Fibroblast of skin of scalp (primary cell): Measurements from ENCODE around the gene UNC93B1.

ENCODE experiments used
- DNase-seq: peaks from one replicate; pipeline ENCODE4 v3.0.0-alpha.2; 2013

UNC93B1 gene

GRCh38 chr11:68022531-68022930, 18.6 kb upstream of the UNC93B1 start:
- no peak for DNase-seq

DNA sequence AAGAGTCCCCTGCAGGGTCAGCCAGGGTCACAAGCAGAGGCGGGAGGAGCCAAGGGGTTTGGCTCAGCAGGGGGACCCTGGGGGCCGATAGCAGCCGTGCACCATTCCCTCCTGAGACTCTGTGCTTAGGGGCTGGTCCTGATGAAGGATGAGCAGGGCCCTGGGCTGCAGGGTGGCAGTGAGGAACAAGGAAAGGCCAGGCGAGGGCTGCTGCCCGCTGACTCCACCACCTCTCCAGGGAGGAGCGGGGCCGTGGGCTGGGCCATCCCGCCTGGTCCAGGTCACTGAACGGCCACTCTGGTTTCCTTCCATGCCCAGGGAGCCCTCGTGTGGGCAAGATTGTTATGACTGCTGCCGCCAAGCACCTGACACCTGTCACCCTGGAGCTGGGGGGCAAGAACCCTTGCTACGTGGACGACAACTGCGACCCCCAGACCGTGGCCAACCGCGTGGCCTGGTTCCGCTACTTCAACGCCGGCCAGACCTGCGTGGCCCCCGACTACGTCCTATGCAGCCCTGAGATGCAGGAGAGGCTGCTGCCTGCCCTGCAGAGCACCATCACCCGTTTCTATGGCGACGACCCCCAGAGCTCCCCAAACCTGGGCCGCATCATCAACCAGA, 17.4 kb upstream of the UNC93B1 start:
- DNase-seq, result no peak

DNA sequence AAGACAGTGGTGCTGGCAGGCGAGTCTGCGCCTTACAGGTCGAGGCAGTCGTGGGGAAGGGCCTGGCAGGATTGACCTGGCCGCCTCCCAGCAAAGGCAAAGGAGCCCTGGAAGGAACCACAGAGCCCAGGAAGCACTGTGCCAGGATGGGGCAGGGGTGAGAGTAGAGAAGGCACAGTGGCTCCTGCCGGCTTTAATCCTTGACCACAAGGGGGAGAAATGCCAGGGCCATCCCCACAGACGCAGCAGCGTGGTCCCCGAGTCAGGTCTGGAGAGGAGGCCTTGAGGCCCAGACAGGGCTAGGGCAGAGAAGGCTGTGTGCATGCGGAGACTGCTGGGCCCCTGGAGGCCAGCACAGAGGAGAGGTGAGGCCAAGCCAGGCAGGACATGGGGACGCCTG, 16.7 kb upstream of the UNC93B1 start:
- DNase-seq, result peak; percentile 46

- no peak for DNase-seq
These were observed 15.6 kb upstream of the UNC93B1 start for GRCh38 chr11:68019486-68019885.

DNA sequence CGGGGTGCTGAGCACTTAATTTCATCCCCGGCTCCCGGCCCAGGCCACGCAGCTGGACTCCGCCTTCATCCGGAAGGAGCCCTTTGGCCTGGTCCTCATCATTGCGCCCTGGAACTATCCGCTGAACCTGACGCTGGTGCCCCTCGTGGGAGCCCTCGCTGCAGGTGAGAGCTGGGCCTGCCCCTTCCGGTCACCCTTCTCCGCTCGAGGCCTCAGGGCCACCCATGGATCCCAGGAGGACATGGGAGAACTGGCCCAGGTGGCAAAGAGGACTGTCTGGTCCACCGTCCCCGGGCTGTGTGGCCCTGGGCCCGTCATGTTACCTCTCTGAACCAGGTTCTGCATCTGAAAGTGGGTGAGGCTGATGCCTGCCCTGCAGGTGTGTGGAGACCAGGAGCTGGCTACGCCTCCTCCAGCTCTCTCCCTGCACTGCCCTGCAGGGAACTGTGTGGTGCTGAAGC, 14.9 kb upstream of the UNC93B1 start:
- DNase-seq, result no peak

GRCh38 chr11:68017980-68018729, 14.3 kb upstream of the UNC93B1 start:
- no peak for DNase-seq

DNA sequence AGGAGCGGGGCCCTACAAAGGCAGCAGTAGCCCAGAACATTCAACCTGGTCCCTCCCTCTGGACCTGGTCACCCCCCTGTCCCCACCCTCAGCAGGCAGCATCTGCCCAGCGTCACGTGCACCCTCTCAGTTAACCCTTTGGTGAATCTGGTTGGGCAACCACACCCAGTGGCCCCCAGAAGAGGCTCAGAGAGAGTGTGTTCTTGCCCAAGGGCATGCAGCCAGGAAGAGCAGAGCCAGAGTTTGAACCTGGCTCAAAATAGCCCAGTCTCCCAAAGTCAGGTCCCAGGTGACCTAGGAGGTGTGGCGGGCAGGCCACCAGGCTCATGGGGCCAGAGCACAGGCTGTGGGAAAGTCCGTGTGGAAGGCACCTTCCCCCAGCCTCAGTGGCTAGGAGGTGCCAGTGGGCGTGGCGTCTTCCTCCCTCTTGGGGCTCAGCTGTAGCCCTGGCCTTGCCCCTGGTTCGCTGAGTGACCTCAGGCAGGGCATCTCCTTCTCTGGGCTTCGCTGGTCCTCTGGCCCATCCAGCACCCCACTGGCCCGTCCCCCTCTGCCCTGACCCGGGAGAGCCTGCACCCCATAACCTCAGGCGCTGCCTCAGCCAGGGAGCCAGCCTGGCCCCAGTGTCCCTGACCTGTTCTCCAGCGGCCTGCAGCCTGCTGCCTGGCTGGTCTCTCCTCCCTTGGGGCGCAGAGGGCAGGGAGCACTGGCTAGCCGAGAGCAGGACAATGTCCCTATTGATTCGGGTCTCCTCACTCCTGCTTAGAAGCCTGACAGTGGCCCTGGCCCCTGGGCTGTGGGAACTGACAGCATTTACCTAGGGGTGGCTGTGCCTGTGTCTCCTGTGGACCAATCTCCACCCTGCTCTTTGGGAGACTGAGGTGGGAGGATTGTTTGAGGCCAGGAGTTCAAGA, 13.3 kb upstream of the UNC93B1 start:
- DNase-seq, result no peak

DNA sequence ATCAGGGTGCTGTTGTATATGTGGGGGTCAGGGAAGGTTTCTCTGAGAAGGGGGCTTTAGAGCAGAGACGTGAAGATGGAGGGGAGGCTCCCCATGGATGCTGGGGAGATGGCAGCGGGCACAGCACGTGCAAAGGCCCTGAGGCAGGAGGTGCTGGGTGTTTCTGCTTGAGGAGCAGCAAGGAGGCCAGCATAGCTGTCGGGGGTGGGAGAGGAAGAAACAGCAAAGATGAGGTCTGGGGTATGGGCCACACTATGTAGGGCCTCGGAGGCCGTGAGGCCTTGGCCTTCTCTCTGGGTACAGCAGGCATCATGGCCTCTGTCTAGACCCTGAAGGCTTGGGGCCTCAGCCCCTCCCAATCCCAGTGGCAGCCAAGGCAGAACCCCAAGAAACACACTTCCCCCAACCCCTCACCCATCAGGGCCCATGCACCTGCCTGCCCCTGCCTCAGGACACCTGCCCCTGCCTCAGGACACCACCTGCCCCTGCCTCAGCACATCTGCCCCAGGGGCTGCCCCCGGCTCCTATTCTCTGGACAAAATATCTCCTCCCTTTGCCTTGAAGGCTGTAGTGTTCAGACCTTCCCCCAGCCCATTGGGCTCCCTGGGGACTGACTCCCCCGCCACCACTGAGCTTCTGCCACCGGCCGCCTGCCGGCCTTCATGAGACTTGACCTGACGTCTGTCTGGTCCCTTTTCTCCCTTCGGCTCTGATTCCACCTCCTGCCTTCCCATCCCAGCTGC, 12.4 kb upstream of the UNC93B1 start:
- DNase-seq, result no peak

- DNase-seq, result no peak
These were observed 11.6 kb upstream of the UNC93B1 start for GRCh38 chr11:68015467-68015866.

- no peak for DNase-seq
These were observed 11.1 kb upstream of the UNC93B1 start for GRCh38 chr11:68014947-68015447.

DNA sequence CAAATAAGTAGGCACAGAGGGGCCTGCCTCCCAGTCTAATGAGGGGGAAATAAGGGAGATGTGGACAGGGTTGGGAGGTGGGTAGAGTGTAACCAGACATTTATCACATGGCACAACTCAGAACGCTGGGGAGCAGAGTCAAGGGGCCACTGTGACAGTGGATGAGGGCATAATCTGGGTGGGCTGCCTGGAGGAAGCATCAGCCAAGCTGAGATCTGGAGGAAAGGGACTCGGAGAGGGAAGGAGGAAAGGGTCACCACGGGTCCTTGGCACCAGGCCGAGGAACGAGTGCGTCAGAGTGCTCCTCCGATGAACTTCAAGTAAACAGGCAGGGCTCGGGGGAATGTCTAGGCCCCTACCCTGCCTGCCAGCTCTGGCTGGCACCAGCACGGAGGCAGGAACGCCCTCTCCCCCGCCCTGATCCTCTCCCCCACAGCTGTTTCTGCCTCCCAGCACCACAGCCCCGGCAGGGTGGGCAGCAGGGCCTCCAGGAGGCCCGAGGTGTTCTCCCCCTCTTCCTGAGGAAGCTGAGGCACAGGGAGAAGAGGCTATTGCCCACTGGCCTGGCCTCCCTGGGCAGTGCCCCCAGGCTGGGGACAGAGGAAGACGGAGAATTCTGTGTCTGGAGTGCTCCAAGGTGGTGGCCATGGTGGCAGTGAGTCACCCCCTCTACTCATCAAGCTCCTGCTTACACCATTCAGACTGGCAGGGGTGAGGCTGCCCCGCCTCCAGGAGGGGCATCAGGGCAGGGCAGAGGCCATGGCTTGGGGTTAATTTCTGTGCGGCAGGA, 10.5 kb upstream of the UNC93B1 start:
- DNase-seq, result peak; percentile 60

- DNase-seq, result no peak
These were observed 9.8 kb upstream of the UNC93B1 start for GRCh38 chr11:68013611-68014156.

DNA sequence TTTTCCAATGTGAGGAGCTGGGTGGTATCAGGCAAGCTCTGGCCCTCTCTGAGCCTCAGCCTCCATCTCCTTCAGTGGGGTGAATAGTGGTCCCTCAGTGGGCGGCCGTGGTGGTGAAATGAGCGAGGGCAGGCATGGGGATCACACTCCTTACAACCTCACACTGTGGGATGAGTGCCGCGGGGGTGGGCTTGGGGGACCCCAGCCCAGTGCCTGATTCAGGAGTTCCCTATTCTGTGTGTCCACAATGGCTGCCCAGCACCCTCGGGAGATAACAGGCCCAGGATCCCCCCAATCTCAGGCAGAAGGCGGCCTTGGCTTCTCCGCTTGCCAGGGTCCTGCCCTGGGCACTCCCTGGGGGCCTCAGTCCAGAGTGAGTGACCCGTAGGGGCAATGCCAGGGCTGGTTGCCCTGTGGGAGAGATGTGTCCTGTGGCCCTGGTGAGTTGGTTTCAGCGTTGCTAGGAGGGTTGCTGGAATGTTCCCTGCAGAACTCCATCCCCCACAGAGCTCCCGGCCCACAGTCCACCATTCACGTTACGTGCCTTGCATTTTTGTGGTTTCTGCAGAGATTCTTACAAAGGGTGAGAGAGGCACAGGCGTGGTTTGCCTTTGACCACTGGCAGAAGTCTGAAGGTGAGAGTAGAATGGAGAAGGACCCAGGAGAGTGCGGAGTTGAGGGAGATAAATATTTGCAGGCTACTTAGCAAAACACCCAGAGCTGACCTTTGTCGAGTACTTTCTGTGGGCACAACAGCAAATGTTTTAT, 9.1 kb upstream of the UNC93B1 start:
- DNase-seq, result peak; percentile 96

DNA sequence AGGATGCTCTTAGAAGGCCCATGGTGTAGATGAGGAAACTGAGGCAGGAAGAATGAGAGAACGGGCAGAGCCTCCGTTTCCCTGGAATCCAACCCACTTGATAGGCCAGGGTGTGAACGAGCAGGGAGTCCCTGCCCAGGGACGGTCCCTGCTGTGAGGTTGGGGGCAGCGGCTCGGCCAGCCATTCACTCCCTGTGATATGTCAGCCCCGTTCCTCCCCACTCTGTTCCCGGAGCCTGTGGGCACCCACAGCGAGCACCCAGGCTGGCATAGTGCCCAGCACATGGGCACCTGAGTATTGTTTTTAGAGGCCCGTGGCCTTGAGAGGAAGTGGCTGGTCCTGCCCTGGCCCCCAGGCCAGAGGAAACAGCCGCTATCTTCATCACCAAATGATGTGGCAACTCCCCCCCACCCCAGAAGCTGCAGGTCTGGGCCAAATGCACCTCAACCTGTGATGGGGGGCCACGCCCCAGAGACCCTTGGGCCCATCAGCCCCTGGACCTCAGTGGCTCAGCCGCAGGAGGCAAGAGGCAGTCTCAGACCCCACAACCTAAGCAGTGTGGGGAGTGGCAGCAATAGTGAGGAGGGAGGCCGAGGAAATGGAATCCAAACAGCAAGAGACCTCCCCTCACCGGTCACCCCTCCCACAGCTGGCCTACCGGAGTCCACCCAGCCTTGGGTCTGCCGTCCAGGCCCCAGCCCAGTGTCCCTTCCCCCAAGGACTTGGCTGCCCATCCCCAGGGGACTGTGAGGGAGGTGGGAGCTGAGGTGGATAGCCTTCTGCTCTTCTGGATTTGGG, 8.3 kb upstream of the UNC93B1 start:
- no peak for DNase-seq

GRCh38 chr11:68011051-68011943, 7.4 kb upstream of the UNC93B1 start:
- DNase-seq, result no peak

DNA sequence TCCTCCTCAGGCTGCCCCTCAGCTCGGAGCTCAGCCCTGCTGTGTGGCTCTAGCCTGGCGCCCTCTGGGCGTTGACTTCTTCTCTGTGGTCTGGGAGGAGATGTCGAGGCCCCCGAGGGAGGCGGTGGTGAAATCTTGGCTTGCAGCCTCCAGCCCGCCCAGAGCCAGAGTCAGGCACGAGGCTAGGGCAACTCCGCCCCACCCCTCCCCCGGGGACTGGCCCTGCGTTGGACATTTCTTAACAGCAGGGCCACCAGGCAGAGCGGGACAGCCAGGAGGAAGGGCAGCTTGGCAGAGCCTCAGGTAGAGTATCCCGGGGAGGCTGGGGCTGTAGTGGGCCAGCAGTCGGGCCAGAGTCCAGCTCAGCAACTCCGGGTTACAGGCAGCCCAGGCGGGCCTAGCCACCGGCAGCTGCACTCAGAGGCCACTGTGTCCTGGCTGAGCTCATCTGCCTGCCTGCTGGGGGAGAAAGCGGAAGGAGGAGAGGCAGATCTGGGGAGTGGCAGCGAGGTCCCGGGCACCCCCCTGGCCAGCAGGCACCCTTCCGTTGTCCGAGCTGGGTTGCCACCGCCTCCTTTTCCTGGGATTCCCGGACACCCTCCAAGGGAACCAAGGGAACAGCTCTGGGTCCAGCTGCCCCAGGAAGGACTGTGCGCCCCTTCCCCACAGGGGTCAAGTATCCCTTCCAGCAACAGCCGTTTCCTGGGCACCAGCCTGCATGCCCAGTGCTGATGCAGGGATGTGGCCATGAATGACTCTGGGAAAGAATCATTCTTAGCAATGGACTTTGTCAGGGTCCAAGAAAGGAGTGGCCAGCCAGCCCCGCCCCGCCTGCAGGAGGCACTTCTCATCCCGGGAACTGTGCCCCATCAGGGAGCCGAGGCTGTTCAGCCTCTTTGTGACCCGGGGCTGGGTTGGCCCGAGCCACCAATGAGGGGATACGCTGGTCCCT, 6.5 kb upstream of the UNC93B1 start, which contains the start of gene ALDH3B1:
ALDH3B1 (plus strand) TSS at position 238 of the 952 bp plus-strand sequence. CDS start 4,971 bp downstream, outside the sequence.
- peak; percentile 93 for DNase-seq
